ENCODE data around the gene BEND5. TPM values are rescaled to one million over a fixed set of nuclear protein-coding genes. Genes with fewer than 3 reads are reported as not detected.

Gene BEND5
- total and polyA plus RNA-seq, 2 of the 4 experiments (the other 2 are of a cell fraction) = 1.1 to 1.3 TPM

- Histone ChIP-seq H3K9me3 (ENCODE audit: control insufficient read depth, insufficient read depth, low read length) (no peaks in the 10 kb centered on the region), H2BK120ac (ENCODE audit: low read depth, low read length) (no peak overlapping the region), H2AK9ac (replicated peaks; ENCODE audit: low read depth, low read length, poor library complexity) (no peak overlapping the region), H4K8ac (ENCODE audit: low read depth in 2 of 2, low read length in 2 of 2) (no peak overlapping the region), H3K23ac (ENCODE audit: low read depth, low read length) (no peak overlapping the region), H3K14ac (replicated peaks; ENCODE audit: low read depth, low read length) (no peak overlapping the region), H3K9me1 (ENCODE audit: insufficient read depth, low read length) (no peaks in the 10 kb centered on the region), H4K5ac (ENCODE audit: low read depth, low read length) (no peak overlapping the region), H3K4me2 (ENCODE audit: low read depth, low read length) (no peak overlapping the region), H2AFZ (replicated peaks; ENCODE audit: low read length, poor library complexity) (no peak overlapping the region), H2BK20ac (ENCODE audit: low read depth, low read length) (no peak overlapping the region), H3K79me1 (ENCODE audit: low read depth in 1 of 2, low read length in 2 of 2) (no peaks in the 10 kb centered on the region), H3K27ac (ENCODE audit: insufficient read depth, low read length) (no peak overlapping the region), H4K91ac (ENCODE audit: insufficient read depth, low read depth, low read length) (no peak overlapping the region), H3K18ac (ENCODE audit: low read depth, low read length) (no peak overlapping the region), H3K4me3 (ENCODE audit: insufficient read depth, low read depth, low read length) (no peak overlapping the region), H2AK5ac (ENCODE audit: low read depth, low read length) (no peak overlapping the region), H4K20me1 (ENCODE audit: insufficient read depth, low read length) (no peaks in the 10 kb centered on the region), H3K9ac (ENCODE audit: low read depth, low read length) (no peak overlapping the region), H3K27me3 (ENCODE audit: control insufficient read depth, insufficient read depth, low read length) (no peaks in the 10 kb centered on the region), H3K36me3 (ENCODE audit: control insufficient read depth, insufficient read depth, low read length) (no peaks in the 10 kb centered on the region; the same call in 1 of the 2 replicates), H2BK15ac (ENCODE audit: low read depth, low read length) (no peak overlapping the region), H2BK5ac (ENCODE audit: low read depth, low read length, poor library complexity, severe bottlenecking) (no peak overlapping the region), H3K56ac (ENCODE audit: extremely low read depth, insufficient read depth, low read length) (no peak overlapping the region), H3K4me1 (ENCODE audit: control insufficient read depth, insufficient read depth, low read length) (no peaks in the 10 kb centered on the region), H3K4ac (ENCODE audit: low read depth, low read length) (no peak overlapping the region)
- ChIA-PET CTCF (no interaction called here), POLR2A (ENCODE audit: unreplicated experiment) (no interaction called here)
- WGBS, 2 experiments (ENCODE audit: extremely low coverage in 2 of 2, insufficient read length in 1 of 2) = no CpG with 5 or more reads among the region's 7 CpGs
- BruUV-seq (replicated peaks) = no TSS peak
- no peak for DNase-seq
- TF ChIP-seq MAFK (IDR thresholded peaks at IDR 0.05; ENCODE audit: low read depth, low read length) = no peak
- TF ChIP-seq RAD21 (IDR thresholded peaks at IDR 0.05; ENCODE audit: low read length) = no peak
- TF ChIP-seq, protein P1, sequence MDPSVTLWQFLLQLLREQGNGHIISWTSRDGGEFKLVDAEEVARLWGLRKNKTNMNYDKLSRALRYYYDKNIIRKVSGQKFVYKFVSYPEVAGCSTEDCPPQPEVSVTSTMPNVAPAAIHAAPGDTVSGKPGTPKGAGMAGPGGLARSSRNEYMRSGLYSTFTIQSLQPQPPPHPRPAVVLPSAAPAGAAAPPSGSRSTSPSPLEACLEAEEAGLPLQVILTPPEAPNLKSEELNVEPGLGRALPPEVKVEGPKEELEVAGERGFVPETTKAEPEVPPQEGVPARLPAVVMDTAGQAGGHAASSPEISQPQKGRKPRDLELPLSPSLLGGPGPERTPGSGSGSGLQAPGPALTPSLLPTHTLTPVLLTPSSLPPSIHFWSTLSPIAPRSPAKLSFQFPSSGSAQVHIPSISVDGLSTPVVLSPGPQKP (IDR thresholded peaks at IDR 0.05; ENCODE audit: borderline replicate concordance, low read depth, low read length) = no peak
- TF ChIP-seq MAZ (IDR thresholded peaks at IDR 0.05; ENCODE audit: borderline replicate concordance, low read depth, low read length) = no peak
- TF ChIP-seq NFE2L2 (IDR thresholded peaks at IDR 0.05; ENCODE audit: low read depth, low read length) = no peak
- no peak for TF ChIP-seq SMC3 (IDR thresholded peaks at IDR 0.05; ENCODE audit: low read depth, low read length)
- no peak for TF ChIP-seq POLR2A (IDR thresholded peaks at IDR 0.05; ENCODE audit: low read depth, low read length)
- TF ChIP-seq FOS (IDR thresholded peaks at IDR 0.05; ENCODE audit: low read depth, low read length) = no peak
- TF ChIP-seq CHD1 (IDR thresholded peaks at IDR 0.05; ENCODE audit: low read depth, low read length) = no peak
- in situ Hi-C loops (cut with MboI; ENCODE audit: low sequenced_read_pairs) (no loop called here), intact Hi-C loops (cut with micrococcal nuclease) (no loop called here), dilution Hi-C loops (cut with HindIII; ENCODE audit: low sequenced_read_pairs, unreplicated experiment) (no loop called here)
- no peak for ATAC-seq (ENCODE audit: low read depth)
These were observed 35.3 kb downstream of the BEND5 start for GRCh38 chr1:48741380-48741779.
